Fibroblast of villous mesenchyme (primary cell): ENCODE data around the gene PAK4. TPM values are rescaled to one million over a fixed set of nuclear protein-coding genes. Genes with fewer than 3 reads are reported as not detected.

Experiments
- DNase-seq: peaks from one replicate; pipeline ENCODE4 v3.0.0-alpha.2; 2010; ENCODE audit warnings: low read depth
- H3K4me3 ChIP-seq: 2 replicates; pipeline ENCODE4 v1.5.1; 2011; ENCODE audit warnings: low read depth, mild to moderate bottlenecking, low read length
- total RNA-seq: library from RNA; depleted of rRNA; stranded (reverse); fragments of >200 nt; gene quantifications from 2 replicates; pipeline ENCODE4 v1.2.3, GENCODE V29; 2012
- TF ChIP-seq, protein P1 (sequence below): IDR thresholded peaks from 2 replicates; pipeline ENCODE4 v1.5.1; 2012; ENCODE audit warnings: low read depth, mild to moderate bottlenecking, low read length; ENCODE audit not compliant: insufficient read depth

PAK4 gene
- total RNA-seq, 1 donor, result 9.5 TPM

DNA sequence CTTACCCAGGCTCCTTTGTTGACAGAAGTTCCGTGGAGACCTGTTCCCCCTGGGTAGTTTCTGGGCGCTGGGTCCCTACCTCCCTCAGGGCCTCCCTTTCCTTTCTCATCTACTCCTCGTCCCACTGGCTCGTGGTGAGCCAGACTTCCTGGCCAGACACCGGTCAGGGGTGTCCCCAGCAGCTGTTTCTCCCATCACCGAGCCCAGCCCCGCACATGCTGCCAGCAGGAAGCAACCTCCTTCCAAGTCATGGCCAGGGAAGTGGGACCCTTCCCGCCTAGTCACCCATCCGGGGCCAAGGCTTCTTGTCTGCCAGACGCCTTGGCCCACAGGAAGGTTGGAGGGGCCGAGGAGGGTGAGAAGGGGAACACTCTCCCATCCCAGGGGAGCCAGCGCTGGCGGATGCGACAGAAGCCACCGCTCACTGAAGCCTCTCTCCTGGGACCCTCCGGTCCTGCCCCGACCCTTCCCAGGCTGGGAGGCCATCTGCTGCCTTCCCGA is 5.7 kb downstream of the PAK4 start:
- no peak overlapping the region for H3K4me3 ChIP-seq
- DNase-seq, result no peak
- TF ChIP-seq, protein P1, sequence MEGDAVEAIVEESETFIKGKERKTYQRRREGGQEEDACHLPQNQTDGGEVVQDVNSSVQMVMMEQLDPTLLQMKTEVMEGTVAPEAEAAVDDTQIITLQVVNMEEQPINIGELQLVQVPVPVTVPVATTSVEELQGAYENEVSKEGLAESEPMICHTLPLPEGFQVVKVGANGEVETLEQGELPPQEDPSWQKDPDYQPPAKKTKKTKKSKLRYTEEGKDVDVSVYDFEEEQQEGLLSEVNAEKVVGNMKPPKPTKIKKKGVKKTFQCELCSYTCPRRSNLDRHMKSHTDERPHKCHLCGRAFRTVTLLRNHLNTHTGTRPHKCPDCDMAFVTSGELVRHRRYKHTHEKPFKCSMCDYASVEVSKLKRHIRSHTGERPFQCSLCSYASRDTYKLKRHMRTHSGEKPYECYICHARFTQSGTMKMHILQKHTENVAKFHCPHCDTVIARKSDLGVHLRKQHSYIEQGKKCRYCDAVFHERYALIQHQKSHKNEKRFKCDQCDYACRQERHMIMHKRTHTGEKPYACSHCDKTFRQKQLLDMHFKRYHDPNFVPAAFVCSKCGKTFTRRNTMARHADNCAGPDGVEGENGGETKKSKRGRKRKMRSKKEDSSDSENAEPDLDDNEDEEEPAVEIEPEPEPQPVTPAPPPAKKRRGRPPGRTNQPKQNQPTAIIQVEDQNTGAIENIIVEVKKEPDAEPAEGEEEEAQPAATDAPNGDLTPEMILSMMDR, result no peak

DNA sequence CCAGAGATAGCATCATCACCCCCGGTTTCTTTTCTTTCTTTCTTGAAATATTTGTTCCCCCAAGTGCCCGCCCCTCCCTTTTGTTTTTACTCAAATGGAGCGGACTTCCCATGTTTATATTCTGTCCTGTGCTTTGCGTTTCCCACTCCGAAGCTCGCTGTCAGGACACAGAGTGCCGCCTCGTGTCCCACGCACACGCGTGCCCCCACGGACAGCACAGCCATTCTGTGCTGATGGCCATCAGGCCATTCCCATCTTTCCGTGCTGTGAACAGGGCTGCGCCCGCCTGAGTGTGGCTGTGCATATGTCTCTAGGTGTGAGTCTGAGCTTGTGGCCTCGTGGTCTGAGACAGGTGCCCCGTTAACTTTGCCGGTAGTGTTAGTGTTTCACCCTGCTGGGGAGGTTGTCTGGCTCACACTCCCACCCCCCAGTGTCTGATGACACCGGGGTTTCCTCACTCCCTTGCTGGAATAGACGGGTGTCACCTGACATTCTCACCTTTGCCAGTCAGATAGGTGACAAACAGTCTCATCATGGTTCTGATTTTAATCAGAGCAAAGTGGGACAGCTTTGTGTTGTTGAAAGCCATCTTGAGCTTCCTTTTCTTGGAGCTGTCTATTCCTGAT is 6.9 kb downstream of the PAK4 start:
- H3K4me3 ChIP-seq, result no peak overlapping the region
- TF ChIP-seq, protein P1, result no peak
- DNase-seq, result no peak

DNA sequence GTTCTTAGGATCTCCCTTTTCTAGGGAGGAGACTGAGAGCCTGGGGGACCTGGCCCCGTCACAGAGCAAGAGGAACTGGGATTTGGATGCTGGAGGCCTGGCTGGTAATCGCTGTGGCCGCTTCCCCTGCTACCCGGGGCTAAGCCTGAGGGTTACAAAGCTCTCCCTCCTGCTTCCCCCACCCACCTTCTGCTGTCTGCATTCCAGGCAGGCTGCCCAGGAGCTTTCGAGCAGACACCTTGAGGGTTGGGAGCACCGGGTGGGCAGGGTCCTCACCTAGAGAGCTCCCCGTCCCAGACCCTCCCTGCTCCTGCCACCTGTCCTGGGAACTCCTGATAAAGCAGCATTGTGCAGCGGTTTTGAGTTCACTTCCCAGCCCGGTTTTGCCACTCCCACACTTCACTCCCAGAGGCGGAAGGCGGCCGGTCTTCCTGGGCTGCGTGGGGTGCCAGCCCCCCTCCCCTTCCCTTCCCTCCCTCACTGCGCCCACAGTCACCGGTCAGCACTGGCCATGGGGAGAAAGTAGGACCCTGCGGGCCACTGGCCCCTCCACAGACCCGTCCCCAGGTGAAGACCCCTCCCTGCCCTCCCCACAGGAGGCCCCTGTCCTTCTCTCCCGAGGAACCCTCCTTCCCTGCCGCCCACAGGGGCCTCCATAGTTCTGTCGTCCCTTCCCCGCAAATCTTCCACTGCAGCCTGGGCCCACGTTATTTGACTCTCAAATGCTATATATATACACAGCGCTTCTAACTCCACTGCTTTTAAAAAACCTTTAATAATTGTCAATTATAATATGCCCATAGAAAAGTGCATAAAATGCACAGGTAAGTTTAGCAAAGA is 8.1 kb downstream of the PAK4 start:
- TF ChIP-seq, protein P1, result no peak
- no peak for DNase-seq
- no peak overlapping the region for H3K4me3 ChIP-seq

DNA sequence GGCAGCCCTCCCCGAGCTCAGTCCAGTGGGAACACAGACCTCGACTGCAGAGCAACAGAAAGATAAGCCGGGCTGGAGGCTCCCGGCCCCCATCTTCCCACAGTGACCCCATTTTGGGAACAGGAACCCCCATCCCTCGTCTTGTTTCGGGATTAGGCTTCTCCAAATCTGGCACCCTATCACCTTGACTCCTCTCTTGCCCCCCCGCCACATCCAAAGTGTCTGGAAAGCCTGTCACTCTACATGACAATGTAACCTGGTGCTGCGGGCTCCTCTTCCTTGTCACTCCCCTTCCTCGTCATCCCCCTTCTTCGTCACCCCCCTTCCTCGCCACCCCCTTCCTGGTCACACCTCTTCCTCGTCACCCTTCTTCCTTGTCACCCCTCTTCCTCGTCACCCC is 10.1 kb downstream of the PAK4 start:
- no peak for DNase-seq
- no peak overlapping the region for H3K4me3 ChIP-seq
- TF ChIP-seq, protein P1, result no peak

DNA sequence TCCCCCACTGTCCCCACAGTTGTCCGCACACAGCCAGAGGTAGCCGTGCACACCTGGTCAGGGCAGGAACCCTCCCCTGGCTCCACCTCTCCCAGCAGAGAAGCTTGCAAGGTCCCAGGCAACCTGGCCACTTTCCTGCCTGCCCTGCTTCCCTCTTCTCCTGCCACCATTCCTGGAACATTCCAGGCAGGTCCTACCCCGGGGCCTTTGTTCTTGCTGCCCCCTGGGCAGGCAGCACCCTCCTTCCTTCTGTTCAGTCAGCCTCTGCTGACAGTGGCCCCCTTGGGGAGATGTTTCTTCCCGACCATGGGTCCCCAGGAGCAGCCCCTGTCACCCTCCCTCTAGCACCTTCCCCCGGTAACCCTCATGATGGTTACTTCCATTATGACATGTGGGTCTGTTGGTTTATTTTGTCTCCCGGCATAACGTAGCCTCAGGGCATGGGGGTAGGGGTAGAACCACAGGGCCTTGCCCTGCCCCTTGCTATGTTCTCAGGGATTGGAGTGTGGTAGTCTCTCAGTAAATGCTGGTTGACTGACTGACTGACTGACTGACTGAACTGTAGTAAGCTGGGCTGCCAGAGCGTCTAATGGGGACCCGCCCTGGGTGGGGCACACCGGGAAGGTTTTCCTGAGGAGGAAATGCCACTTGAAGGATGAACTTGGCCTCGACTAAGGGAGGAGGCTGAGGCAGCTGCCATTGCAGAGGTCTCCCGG is 10.8 kb downstream of the PAK4 start:
- H3K4me3 ChIP-seq, result no peak overlapping the region
- no peak for DNase-seq
- TF ChIP-seq, protein P1, result no peak

DNA sequence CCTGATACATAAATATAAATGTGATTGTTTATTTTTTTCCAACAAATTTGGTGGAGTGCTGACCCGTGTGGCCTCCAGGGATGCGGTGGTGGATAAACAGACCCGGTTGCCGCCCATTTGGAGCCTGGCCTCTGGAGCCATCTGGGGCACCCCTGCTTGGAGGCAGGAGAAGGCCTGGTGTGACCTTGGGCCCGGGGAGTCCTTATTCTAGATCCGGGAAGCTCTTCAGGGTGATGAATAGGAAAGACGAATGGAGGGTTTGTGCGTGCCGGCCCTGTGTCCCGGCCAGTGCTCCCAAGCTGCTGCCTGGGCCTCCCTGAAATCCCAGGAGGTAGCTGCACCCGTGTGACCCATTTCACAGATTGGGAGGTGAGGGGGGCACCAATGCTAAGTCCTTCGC is 11.5 kb downstream of the PAK4 start:
- DNase-seq, result no peak
- TF ChIP-seq, protein P1, result no peak

More for the DNA sequence above, 11.5 kb downstream of the PAK4 start:
- H3K4me3 ChIP-seq, result no peak overlapping the region
